IPS-NIHi7 (cell line): ENCODE measurements around the gene MISP.
"Not testable (repeated sequence)": the region's sequence is repeated elsewhere in the genome, so short reads cannot be mapped to it uniquely, and the experiment has no call there.

Experiments used
- DNase-seq: peaks from one replicate; pipeline ENCODE4 v3.0.0; 2012; ENCODE audit warnings: mixed read lengths; ENCODE audit errors: extremely low spot score

MISP gene

DNA sequence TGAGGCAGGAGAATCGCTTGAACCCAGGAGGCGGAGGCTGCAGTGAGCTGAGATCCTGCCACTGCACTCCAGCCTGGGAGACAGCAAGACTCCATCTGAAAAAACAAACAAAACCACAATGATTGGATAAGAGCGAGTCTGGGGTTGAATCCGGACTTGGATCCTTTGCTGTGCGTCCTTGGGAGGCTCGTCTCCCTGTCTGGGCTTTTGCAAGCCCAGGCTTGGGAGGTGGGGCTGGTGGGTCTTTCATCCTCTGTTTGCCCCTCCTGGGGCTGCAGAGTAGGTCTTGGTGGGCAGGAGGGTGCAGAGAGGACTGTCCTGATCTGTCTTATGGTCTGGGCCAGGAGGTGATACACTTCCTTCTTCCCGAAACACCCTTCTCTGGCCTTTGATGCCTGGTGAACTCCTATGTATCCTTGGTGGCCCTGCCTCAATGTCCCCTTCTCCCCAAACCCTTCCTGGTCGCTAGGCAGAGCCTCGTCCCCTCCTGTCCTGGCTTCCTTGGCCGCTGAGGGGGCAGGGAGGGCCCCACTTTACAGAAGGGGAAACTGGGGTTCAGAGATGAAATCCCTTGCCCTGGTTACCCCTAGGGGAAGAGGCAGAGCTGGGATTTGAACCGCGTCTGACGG is 25.3 kb upstream of the MISP start:
- DNase-seq, result no peak

DNA sequence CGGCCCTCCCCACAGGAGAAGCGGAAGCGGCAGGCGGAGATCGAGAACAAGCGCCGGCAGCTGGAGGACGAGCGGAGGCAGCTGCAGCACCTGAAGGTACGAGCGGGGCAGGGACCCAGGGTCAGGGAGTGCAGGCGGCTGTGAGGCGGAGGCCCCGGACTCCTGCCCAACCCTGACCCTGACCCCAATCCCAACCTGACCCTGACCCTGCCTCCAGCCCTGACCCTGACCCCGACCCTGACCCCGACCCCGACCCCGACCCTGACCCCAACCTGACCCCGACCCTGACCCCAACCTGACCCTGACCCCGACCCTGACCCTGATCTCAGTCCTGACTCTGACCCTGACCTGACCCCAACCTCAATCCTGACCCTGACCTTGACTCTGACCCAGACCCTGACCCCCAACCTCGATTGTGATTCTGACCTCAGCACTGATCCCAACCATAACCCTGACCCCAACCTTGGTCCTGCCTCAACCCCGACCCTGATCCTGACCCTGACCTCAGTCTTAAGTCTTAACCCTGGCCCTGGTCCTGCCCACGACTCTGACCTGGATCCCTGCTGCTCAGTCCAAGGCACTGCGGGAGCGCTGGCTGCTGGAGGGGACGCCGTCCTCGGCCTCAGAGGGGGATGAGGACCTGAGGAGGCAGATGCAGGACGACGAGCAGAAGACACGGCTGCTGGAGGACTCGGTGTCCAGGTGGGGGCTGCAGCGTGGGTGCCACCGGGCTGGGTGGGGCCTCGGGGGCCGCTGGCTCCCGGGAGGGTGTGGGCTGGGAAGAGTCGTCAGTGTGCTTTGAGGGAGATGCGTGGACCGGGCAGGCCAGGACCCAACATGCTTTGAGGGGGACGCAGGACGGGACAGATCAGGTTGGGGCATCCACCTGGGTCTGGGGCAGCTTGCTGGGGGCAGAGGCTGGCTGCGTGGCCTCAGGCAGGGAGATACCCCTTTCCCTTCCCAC is 23.6 kb upstream of the MISP start:
- DNase-seq, result no peak

DNA sequence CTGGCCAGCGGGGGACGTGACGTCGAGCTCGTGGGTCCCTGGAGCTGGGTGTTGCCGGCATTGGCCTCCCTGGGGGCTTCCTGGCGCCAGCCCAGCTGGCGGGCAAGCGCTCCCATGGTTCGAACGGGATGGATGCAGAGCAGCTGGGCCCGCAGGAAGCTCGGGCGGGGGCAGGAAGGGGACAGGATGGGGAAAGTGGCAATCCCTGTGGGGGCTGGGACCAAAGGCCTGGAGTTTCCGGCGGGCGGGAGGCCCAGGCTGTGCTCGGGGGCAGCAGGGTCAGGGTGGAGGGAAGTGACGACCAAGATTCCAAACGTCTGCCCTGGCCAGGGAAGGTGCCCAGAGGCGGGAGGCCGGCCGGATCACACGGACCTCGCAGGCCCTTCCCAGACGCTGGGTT is 22.9 kb upstream of the MISP start:
- no peak for DNase-seq

DNA sequence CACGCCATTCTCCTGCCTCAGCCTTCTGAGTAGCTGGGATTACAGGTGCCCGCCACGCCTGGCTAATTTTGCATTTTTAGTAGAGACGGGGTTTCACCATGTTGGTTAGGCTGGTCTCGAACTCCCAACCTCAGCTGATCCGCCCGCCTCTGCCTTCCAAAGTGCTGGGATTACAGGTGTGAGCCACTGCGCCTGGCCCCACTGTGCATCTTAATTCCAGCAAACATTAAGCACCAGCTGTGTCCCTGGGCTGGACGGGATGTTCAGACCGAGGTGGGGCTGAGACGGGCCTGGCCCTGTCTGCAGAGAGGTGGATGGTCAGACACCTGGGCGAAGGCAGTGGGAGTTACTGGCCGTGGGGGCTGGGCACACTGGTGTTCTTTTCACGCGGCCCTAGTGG is 21.3 kb upstream of the MISP start:
- not testable (repeated sequence) for DNase-seq

DNA sequence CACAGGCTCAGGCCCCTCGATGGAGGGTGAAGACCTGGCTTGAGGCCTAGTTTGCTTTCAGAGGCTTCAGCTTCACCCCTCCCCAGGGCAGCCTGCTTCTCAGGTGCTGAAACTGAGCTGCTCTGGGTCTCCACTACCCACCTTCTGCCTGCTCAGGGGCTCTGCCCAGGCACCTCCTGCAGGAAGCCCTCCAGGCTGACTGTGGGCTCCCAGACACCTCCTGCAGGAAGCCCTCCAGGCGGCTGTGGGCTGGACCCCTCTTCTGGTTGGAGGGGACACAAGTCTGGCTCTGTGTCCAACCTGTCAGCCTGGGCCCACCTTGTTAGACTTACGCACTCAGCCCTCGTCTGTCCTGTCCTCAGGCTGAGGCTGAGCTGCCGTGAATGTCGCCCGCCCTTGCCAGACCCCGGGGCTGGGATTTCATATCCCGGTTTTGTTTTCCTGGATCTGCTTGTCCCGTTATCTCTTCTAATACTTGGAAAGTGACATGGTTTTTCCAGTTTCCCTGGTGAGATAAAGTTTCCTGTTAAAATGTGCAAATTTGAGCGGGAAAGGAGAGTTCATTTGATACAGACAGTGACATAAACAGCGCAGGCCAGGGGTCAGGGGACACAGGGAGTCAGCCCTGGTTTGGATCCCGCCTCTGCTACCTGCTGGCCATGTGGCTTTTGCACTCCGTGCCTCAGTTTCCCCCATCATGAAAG is 20.8 kb upstream of the MISP start:
- no peak for DNase-seq

DNA sequence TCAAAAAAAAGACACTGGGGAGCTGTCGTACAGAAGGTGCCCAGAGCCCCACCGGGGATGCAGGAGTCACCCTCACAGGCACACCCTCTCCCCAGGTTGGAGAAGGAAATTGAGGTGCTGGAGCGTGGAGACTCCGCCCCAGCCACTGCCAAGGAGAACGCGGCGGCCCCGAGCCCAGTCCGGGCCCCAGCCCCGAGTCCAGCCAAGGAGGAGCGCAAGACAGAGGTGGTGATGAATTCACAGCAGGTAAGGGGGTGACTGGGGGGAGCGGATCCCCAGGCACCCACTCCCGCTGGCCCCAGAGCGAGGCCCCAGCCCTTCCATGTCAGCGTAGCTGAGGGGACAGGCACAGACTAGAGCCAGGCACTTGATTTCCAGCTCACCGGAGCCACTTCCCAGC is 19.9 kb upstream of the MISP start:
- DNase-seq, result no peak

DNA sequence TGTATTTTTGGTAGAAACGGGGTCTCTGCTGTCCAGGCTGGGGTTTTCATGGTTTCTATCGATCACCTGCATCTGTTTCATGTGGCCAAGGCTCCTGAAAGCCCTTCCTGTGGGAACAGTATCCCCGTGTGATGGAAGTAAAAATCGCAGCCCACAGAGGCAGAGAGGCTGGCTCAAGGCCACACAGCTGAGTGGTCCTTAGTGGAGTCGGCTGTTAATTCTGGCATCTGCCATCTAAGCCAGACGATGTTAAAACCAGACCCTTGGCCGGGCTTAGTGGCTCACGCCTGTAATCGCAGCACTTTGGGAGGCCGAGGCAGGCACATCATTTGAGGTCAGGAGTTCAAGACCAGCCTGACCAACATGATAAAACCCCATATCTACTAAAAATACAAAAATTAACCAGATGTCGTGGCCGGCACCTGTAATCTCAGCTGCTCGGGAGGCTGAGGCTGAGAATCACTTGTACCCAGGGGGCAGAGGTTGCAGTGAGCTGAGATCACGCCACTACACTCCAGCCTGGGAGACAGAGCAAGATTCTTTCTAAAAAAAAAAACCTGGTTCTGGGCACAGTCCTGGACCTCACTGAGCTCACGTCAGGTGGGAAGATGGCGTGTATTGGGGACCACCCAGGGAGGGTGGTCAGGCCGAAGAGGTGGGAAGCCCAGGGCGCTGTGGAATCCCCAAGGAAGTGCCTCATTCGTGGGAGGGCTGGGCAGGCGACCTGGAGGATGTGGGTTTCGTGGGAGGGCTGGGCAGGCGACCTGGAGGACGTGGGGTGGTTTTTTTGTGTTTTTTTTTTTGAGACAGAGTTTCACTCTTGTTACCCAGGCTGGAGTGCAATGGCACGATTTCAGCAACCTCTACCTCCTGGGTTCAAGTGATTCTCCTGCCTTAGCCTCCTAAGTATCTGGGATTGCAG is 18.5 kb upstream of the MISP start:
- no peak for DNase-seq

DNA sequence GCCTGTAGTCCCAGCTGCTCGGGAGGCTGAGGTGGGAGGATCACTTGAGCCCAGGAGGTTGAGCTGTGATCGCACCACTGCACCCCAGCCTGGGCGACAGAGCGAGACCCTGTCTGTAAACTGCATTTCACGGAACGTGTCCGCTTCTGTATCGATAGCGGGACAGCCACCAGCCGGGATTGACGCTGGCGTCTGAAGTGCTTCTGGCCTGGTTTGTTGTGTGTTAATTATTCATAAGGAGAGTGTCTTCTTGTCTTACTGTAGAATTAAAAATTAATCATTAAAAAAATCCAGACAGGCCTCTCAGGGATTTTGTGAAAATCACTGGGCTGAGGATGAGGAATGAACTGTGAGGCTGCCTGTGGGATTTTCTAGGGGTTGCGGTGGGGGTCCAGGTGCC is 16.2 kb upstream of the MISP start:
- DNase-seq, result no peak

DNA sequence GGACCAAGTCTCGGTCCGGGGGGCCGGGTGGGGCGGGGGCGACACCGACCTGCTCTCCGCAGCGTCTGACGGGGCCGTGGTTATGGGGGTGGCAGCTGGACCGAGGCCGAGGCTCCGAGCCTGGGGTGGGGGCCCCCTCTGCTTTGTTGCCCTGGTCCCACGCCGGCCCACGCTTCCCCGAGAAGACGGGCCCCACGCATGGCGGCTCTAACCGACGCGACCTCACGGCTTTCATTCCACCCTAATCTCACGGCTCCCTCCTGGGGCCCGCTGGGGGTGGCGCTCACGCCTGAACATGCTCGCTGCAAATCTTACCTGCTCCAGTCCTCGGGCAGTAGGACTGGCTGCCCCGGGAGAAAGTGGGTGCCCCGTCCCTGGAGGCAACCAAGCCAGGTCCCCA is 14.8 kb upstream of the MISP start:
- DNase-seq, result no peak

DNA sequence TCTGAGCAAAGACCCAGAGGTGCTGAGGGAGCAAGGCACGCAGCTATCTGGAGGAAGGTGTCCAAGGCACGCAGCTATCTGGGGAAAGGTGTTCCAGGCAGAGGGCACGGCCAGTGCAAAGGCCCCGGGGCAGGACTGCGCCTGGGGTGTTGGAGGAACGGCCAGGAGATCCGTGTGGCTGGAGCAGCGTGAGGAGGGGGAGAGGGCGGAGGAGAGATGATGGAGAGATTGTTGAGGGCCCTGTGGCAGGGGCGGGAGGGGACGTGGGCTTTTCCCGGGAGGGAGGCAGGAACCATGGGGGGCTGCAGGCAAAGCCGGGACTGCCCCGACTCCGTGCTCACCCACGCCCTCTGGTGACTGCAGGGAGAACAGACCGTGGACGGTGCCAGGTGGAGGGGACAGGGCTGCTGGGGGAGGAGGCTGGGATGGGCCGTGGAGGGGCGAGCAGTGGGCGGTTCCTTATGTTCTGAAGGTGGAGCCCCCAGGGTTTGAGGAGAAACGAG is 13.3 kb upstream of the MISP start:
- DNase-seq, result peak; percentile 93

DNA sequence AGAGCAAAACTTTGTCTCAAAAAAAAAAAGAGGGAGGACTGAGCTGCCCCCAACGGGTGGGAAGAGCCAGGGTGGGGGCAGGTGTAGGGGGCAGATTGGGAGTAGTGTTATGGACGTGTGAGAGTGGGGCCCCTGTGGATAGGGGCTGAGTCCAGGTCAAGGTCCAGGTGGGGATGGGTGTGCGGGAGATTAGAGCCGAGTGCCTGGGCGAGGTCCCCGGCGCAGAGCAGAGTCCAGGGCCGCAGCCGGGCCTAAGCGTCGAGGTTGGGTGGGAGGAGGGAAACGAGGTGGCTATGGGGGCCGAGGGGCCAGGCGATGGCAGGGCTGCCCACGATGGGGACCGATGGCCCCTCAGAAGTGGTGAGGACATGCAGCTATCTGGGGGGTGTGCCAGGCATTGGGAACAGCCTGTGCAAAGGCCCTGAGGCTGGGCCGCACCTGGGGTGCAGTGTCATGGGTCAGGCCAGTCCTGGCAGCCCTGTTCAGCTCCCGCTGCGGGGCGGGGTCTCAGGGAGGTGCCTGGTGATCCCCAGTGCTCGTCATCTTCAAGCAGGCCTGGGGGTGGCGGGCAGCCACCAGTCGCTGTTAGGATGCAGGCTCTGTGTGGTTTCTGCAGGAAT is 12.3 kb upstream of the MISP start:
- no peak for DNase-seq

DNA sequence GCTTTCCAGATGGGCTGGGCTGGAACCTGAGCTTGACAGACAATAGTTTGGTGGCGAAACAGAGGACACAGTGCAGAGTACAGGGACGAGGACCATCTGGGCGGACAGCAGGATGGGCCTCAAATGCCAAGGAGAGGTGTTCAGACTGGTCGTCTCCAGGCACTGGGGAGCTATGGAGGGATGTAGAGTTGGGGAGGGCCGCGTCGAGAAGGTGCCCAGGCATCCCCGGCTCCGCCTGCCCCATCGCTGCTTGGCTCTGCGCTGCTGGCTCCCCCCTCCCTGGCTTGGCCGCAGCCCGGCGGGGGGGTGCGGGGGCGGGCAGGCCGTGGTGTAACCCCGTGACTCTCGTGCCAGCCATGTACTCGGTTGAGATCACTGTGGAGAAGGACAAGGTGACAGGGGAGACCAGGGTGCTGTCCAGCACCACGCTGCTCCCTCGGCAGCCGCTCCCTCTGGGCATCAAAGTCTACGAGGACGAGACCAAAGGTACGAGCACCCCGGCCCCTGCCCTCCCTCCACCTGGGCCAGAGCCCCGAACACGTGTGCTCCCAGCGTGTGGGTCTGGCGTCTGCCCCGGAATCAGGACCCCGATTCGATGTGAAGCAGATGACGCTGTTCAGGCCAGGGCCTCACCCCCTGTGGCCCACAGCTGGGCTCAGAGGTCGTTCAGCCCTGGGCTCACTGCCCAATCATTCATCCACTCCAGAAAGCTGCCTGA is 10.8 kb upstream of the MISP start:
- DNase-seq, result no peak

DNA sequence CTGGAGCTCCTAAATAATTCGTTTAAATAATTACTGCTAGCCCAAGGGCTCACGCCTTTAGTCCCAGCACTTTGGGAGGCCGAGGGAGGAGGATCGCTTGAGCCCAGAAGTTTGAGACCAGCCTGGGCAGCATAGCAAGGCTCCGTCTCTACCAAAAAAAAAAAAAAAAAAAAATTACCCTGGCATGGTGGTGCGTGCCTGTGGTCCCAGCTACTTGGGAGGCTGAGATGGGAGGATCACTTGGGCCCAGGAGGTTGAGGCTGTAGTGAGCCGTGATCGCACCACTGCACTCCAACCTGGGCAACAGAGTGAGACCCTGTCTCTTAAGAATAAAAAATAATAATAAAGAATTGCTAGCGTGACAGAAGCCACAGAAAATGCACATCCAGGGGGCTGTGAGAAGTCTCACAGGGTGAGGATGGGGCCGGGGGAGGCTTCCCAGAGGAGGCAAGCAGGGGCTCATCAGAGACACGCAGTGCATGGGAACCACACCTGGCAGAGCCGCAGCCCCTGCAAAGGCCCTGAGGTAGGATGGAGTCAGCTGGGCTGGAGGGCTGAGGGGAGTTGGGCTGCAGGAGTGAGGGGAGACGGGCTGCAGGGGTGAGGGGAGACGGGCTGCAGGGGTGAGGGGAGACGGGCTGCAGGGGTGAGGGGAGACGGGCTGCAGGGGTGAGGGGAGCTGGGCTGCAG is 10.0 kb upstream of the MISP start:
- DNase-seq, result not testable (repeated sequence)

DNA sequence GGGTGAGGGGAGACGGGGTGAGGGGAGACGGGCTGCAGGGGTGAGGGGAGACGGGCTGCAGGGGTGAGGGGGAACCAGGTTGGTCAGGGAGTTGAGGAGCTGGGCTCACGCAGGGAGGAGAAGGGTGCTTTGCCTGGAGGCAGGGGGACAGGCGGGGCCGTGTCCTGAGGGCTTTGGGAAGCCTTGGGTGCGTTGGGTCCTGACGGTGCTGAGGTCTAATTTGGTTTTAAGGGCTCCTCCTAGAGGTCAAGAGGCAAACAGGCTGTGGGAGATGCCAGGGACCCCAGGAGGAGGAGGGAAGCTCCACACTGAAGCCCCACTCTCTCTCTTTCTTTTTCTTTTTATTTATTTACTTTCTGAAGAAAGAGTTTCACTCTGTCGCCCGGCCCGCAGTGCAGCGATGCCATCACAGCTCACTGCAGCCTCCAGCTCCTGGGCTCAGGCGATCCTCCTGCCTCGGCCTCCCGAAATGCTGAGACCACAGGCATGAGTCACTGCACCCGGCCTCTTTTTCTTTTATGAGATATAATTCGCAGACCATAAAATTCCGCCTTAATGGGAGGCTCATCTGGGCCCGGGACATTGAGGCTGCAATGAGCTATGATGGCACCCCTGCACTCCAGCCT is 9.3 kb upstream of the MISP start:
- peak; percentile 92 for DNase-seq

DNA sequence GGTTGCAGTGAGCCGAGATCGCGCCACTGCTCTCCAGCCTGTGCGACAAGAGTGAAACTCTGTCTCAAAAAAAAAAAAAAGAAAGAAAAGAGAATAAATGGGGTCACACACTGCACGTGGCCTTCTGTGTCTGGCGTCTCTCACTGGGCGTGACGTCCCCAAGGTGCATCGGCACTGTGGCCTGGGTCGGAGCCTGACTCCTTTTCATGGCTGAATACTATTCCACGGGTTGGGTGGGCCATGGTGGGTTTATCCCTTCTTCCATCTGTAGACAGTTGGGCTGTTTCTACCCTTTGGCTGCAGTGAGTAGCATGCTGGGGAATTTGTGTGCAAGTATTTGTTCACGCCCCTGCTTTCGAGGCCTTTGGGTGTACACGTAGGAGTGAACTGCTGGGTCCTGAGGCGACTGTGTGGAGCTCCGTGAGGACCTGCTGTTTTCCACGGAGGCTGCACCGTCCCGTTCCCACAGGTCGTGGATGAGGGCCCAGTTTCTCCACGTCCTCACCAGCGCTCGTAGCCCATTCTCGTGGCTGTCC is 8.3 kb upstream of the MISP start:
- DNase-seq, result no peak

DNA sequence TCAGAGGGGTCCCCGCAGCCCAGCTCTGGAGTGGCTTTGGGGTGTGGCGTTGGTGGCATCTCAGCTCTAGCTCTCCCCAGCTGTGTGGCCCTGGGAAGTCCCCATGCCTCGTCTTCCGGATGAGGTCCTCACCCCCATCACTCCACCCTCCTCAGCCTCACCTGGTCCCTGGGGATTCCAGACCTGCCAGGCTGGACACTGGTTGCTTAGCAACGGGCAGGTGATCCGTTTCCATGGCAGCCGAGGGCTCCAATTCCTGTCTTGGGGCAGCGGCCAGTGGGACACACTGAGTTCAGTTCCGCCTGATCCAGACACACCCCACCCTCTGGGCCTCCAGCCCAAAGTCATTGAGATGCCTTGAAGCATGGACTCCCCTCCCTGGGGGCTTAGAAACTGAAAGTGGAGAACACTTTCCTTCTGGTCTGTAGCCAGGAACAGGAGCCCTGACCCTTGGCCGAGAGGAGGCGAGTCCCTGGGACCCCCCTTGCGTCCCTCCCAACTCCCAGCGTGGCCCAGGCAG is 7.7 kb upstream of the MISP start:
- DNase-seq, result peak; percentile 58

DNA sequence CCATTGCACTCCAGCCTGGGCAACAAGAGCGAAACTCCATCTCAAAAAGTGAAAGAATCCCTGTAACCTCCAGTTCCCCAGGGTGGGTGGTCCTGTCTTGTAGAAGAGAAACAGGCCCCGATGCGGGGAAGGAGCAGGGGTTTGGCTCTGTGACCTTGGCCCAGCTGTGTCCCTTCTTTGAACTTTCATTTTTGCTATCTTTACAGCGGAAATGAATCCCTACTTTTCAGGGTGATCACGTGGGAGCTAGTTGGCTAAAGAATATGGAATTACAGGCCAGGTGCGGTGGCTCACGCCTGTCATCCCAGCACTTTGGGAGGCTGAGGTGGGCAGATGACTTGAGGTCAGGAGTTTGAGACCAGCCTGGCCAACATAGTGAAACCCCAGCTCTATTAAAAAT is 5.8 kb upstream of the MISP start:
- not testable (repeated sequence) for DNase-seq

DNA sequence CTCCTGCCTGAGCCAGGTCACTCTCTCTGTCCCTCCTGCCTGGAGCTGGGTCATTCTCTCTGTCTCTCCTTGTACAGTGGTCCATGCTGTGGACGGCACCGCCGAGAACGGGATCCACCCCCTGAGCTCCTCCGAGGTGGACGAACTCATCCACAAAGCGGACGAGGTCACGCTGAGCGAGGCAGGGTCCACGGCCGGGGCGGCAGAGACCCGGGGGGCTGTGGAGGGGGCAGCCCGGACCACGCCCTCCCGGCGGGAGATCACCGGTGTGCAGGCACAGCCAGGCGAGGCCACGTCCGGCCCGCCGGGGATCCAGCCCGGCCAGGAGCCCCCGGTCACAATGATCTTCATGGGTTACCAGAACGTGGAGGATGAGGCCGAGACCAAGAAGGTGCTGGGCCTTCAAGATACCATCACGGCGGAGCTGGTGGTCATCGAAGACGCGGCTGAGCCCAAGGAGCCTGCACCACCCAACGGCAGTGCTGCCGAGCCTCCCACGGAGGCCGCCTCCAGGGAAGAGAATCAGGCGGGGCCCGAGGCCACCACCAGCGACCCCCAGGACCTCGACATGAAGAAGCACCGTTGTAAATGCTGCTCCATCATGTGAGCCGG is 4.6 kb upstream of the MISP start:
- DNase-seq, result no peak
